ENCODE results near the gene TSPEAR.

Gene TSPEAR

DNA sequence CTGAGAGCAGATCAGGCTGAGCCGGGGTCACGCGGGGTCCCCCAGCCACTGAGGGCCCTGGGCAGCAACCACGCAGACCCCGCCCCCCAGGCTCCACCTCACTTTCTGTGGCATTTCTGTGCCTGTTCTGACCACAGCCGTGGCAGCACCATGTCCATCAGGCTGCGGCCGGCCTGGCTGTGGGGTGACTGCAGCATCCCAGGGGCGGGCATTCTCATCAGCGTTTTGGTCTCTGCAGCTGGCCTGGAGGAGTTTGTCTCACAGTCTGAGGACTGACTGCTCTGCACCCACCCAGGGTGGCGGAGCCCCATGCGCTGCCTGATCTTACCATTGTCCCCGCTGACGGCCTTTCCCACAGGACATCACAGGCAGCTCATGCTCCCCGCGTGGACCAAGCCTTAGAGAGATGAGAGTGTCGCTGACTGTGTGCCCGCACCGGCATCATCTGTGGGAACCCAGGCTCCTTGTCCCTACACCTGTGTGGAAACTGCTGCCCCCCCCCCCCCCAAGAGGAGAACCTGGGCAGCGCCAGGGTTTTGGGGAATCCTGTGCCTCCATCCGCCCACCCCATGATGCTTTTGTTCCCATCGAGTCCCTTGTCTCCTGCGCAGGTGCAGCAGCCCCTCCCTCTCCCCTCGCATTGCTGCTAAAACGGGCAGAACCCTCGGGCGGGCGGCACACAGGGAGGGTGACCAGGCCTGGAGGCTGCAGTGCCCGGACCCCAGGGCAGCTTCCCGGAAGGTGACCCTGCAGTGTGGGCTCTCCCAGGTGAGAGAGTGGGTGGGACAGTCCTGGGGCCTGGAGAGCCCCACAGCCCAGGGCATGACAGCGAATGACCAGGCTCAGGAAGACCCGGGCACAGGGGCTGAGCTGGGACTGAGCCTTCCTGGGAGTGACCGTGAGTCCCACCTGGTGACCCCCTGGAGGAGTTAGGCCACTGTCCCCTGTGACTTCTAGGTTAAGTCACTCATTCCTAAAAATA, 173.2 kb downstream of the TSPEAR start:
- DNase-seq: no peak

DNA sequence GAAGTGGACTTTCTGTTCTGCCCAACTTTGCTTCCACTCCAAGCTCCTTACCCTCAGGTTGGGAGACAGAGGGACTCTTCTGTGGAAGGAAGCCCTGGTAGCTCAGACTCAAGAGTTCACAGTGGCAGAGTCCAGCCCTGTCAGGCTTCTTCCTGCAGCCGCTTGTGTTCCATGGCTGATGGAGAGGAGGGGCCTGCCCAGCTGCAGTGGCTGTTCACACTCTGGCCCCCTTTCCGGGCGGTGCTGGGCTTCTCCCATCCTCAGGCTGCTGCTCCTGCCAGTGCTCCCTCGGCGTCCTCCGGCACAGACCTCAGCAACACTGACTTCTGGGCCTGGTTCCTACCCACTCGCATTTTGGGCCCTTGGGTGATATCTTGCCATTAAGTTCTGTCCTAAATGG, 175.4 kb downstream of the TSPEAR start:
- no peak for DNase-seq

DNA sequence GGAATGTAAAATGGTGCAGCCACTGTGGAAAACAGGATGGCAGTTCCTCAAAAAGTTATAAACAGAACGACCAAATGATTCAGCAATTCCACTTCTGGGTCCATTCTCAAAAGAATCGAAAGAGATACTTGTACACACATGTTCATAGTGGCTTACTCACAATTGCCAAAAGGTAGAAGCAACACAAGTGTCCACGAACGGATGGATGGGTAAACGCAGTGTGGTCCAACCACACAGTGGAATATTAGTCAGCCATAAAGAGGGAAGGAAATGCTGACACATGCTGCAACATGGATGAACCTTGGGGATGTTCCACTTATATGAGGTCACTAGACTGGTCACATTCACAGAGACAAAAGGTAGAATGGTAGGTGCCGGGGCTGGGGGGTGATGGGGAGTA, 176.7 kb downstream of the TSPEAR start:
- no peak for DNase-seq

DNA sequence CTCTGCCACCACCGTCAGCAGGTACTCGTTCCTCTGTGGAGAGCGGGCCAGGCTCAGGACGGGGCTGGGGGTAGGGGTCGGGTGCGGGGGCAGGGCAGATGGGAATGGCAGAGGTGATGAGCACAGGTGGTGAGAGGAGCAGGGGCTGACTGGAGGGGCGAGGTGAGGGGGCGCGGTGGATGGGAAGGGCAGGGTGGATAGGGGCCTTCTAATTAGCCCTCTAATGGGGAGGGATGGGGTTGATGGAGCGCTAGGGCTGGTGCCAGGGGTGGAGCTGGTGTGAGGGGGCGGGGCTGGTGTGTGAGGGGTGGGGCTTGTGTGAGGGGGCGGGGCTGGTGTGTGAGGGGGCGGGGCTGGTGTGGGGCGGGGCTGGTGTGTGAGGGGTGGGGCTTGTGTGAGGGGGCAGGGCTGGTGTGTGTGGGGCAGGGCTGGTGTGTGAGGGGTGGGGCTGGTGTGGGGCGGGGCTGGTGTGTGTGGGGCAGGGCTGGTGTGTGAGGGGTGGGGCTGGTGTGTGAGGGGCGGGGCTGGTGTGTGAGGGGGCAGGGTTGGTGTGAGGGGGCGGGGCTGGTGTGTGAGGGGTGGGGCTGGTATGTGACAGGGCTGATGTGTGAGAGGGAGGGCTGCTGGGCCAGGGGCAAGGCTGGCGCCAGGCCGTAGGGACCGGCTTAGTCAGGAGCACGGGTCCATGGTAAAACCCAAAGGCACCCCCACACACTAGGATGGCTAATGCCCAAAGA, 177.3 kb downstream of the TSPEAR start:
- DNase-seq: no peak

DNA sequence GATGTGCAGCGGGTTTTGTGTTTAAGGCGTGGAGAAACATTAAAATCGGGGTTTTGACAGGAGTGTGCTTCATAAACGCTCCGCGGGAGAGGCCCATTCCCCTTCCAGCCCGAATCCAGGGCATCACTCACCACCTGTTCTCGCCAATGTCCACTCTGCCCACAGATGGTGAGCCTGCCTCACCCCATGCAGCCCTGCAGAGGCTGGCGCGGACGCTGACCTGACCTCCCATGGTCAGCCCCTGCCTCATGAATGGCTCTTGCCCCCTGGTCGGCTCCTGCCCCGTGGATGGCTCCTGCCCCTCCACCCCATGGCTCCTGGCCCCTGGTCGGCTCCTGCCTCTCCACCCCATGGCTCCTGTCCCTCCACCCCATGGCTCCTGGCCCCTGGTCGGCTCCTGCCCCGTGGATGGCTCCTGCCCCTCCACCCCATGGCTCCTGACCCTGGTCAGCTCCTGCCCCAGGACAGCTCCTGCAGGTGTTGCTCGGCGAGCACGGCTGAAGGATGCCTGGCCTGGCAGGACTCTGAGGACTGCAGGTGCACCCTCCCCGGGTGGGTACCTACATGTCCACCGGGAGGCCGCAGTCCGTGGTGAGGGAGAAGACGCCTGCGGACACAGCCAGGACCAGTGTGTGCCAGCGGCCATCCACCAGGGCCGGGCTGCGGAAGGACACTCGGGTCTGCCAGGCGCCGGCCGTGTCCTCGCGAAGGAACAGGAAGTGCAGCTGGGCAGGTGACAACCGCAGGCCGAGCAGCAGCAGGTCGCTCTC, 178.1 kb downstream of the TSPEAR start:
- DNase-seq: no peak

DNA sequence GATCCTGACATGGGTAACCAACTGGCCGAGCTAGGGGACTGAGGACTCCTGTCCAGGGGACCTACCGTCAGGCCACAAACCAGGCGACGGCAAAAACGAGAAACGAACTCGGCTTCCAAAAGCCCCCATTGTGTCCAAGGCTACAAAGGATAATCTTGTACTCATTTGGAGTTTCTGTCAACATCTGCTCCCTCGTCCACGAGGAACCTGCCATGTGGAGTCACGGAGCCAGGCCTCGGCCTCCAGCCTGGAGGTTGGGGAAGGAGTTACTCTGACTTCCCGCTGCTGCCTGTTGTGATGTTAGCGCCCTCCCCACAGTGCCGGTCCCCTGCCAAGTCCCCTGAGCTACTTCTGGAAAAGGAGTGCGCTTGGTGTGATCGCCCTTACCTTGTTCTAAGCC, 178.7 kb downstream of the TSPEAR start:
- no peak for DNase-seq

DNA sequence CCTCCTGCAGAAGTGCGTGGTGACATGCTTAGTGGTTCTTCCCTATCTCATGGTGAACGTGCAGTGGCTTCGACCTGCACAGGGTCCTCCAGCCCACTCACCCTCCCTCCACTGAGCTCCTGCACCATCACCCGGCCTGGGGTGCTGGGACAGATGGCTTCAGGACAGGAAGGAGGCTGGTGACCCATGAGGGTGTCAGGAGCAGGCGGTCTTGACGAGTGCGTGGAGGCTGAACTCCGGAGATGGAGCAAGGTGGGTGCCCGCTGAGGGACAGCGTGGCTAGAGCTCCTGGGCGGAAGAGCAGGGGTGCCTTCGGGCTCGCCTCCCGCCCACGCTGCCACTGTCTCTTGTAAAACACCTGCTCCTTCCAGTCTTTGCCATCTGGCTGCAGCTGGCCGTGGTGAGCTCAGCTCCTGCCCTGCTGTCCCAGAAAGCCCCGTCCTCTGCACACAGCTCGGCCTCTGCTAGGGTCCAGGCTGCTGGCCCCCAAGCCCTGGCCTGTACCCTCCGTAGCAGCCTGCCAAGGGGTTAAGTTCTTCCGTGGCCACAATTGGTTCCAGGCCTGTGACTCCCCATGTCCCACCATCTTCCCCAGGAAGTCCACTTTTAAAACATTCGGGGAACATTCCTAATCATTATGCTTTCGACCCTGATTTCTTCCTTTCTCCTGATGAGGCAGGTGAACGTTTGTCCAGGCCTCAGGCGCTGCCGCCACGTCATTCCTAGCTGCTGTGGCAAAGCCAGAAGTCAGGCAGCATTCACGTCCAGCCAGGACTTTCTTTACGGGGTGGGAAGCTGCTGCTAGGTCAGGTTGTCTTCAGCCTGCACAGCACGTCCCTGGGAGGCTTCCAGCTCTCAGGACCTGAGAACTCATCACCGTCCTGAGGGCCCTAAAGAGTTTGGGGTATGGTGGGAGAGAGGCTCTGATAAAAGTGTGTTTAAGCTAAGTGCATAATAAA, 179.5 kb downstream of the TSPEAR start:
- no peak for DNase-seq

DNA sequence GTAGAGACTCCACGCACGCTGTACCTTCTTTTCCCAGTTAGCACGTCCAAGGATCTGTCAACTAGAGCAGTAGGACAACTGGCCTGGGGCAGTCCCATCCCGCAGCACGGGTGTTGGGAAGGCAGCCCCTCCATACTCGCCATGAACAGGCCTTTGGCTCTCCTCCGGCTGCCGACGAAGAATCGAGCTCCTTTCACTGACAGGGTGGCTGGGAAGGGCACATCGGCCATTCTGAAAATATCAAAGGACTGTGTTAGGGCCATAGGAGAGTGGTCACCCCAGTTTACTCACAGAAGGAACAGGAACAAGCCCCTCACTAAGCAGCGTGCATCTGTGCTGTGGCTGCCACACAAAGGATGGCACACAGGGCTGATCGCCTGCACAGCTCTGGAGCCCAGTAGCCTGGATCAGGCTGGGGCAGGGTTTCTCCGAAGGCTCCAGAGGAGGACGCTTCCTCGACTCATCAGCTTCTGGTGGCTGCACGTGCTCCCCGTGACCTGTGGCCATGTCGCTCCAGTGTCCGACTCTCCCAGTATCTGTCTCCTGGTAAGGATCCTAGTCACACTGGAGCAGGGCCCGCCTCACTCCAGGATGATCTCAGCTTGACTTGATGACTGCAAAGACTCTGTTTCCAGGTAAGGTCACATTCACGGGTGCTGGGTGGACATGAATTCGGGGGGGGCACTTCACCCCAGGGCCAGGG, 180.3 kb downstream of the TSPEAR start:
- DNase-seq: no peak

DNA sequence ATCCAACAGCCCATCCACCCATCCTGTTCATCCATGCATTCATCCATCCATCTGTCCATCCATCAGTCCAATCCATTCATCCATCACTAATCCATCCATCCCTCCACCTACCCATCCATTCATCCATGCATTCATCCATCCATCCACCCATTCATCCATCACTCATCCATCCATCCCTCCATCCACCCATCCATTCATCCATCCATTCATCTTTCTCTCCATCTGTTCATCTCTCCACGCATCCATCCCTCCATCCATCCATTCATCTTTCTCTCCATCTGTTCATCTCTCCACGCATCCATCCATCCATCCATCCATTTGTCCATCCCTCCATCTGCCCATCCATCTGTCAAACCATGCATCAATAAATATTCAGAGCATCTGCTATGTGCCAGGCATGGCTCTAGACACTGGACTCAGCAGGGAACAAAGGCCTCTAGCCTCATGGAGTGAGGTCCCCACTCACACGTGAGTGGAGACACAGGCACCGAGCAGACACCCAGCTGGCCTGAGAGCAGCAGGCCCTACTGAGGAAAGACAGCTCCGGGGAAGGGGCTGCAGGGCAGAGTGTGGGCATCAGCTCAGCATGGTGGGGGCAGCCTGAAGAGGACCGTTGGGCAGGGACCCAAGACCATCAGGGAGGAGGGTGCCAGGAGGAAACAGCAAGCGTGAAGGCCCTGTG, 181.0 kb downstream of the TSPEAR start:
- DNase-seq: no peak

DNA sequence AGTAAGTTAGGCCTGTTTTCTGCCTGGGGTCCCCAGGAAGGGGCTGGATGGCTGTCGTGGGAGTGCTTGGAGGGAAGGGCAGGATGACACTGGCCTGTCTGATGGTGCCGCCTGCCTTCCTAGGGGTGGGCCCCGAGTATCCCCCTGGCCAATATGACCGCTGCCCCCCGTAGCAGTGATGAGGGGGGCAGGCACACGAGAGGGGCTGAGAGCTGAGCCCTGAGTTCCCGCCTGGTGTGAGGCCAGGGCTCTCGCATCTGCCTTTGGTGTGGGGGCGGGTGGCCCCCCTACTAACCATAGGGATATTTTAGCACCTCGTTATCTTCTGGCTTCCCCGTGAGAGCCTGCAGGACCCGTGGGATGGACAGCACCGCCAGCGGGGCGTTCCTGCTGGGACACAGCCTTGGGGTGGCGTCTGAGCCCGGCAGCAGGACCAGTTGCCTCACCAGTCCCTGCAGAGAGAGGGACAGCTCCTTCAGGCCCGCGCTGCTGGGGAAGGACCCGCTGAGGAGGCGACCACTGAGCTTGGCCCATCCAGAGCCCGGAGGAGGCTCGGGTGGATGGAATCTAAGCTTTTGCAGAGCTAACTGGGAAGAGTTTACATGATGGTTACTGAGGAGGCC, 181.8 kb downstream of the TSPEAR start:
- DNase-seq: no peak

DNA sequence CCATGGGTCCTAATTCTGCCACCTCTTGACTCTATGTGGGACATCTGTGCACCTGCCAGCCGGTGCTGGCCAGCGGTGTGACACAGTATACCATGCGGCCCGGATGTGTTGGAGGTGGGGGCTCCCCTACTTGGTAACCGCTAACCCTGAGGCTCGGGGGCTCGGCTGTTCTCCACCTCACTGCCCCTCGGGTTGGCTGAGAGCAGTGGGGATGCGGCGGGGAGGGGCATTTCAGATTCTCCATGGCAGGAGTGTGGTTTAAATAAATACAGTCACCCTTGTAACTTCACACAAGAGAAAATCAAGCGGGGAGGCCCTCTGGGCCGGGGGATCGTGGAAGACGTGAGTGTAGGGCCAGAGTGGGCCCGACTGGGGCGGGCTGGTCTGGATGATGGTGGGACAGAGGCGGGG, 182.4 kb downstream of the TSPEAR start:
- DNase-seq: no peak

DNA sequence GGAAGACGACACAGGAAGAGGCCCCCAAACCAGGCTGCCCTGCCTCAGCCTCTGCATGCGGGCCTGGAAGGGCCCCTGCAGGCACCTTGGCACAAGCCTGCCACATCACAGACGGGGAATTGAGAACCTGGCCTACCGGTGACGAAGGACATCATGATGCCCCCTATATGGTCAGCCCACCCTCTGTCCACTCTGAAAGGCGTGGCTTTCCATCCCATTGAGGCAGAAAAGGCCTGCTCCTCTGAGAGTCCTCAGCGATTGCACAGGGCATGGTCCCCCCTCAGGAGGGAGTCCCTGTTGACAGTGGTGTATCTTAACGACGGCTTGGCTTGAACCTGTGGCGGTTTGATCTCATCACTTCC, 182.8 kb downstream of the TSPEAR start:
- no peak for DNase-seq

DNA sequence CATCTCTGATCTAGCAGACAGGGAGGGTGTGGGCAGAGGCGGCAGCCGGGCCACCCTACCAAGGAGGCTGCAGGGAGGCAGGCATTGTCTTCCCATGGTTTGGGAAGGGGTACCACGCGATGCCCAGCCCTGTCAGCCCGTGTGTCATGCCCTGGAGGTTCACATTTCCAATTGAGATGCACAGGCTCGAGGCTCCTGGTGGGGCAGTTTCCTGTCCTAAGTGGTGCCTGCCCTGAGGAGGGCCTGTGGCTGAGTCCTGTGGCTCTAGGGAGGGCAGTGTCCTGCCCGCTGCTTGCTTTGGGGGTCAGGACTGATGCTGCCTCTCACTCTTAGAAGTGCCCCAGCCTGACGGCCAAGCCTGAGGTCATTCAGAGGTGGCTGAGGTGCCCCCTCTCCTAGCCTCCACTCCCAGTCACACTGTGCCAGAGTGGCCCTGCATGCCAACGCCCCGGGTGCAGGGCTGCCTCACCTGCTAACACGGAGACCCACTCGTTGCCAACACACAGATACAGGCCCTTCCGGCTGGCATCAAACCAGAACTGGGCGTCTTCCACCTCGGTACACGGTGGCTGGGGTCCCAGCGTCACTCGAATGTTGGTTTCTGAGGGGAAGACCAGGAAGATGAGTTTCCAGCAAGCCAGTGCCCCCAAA, 183.3 kb downstream of the TSPEAR start:
- DNase-seq: no peak

DNA sequence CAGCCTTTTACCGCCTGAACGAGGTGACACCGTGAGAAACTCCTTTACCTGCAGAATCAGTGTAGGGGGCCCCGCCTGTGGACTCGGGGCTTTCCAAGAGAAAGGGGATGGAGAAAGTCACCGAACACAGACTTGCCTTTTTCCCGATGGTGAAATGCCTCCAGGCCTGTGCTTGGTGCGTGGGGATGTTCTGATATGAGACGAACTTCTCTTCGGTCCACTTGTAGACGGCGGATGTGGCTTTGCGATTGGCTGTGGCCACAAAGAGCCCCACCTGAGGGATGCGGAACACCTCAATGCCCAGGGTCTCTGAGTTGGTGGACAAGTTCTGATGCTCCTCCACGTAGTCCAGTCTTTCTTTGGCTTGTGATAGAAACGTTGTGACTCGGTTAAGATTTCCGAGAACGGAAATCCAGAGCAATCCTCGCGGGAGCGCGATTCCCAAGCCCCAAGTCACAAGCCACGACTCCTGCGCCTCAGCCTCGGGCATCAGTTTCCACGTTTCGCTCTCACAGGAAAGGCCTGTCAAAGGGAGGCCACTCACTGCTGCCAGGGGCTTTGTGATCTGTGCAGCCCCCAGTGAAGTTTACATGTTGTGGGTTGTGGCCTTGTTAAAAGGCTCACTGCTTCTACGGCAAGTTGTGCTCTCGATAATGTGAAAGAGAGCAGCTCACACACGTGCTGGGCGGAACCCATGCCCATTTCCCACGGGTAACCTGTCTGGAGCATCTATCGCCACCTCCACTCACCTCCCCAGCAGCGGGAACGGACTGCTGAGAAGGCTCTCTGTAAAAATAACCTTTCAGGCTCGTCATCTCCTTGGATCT, 184.0 kb downstream of the TSPEAR start:
- no peak for DNase-seq

DNA sequence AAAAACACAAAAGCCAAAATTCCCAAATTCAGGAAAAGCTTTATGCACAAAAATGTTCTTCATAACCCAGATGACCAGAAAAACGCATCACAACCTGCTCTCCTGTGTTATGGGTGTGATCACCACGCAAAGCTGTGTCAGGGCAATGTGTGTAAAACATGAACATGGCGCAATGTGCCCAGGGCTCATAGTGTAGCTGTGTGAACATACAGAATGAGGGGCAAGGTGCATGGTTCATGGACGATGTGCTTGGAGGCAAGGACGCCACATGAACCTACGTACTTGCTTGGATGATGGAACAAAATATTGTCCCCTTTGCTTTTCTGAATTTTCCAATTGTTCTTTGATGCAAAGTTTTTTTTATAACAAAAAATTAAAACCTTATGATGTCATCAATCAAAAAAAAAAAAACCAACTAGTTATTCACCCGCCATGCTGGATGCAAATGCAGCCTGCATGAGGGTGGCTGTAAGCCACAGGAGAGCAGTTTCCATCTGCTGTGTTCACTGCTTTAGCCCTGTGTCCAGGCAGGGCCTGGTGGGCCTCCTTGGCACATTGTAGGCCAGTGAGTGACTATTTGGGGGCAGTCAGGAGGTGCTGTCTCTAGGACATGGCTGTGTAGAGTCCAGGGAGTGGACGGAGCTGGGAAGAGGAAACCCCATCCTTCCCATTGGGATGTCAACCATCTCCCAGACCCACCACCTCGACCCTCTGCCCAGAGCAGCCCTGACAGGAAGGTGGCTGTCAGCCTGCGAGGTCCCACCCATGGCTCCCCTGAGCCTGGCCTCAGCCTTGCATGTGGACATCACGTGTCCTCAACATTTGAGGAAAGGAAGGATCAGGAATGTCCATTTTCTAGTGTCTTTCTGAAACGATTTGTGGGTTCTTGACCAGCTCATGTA, 185.0 kb downstream of the TSPEAR start:
- DNase-seq: no peak

DNA sequence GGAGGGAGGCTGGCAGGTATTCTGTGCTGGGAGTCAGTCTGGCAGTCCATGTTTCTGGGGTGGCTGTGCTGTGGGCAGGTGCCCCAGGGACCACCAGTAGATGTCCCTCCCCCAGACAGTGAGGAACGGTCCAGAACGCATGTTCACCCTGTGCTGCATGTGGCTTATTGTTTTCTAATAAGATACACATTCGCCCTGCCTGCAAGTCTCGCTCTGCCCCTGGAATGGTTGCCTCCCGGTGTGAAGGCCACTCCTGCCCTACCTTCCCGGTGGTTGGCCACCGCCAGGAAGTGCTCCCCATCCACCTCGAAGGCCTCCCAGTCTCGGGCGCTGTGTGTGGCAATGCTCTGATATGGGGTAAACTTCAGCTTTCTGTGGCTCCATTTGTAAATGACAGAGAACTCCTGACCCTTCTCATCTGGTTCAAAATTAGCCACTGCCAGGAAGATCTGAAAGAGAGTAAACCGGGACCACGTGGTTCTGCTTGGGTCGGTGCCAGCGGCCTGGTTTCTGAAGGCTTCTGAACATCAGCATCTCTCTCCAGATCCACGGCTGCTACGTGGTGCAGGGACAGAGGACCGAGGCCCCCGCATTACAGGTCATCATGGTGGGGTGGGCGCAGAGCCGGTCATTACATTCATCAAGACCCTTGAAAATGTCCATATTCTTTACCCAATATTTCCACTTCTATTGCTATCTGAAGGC, 185.8 kb downstream of the TSPEAR start:
- DNase-seq: no peak
